Activated CD8-positive, alpha-beta memory T cell treated with anti-CD3 and anti-CD28 coated beads, Interleukin-2, amount 50 U/mL, for 48 hours (primary cell): ENCODE measurements around the gene BAIAP2.

Experiments
- DNase-seq: peaks from one replicate; pipeline ENCODE4 v3.0.0-alpha.2; 2020

The BAIAP2 gene

GRCh38 chr17:81163051-81163695, 128.2 kb downstream of the BAIAP2 start:
- no peak for DNase-seq

- DNase-seq: no peak
Measured at GRCh38 chr17:81163703-81164370, 128.9 kb downstream of the BAIAP2 start.

- DNase-seq: no peak
Measured at GRCh38 chr17:81164371-81165245, 129.7 kb downstream of the BAIAP2 start.

- DNase-seq: no peak
Measured at GRCh38 chr17:81165246-81166032, 130.5 kb downstream of the BAIAP2 start, which contains the start of gene PVALEF. Gene PVALEF (plus strand): TSS chr17:81165507. CDS start chr17:81181227, 15,720 bp downstream.

GRCh38 chr17:81166033-81166492, 131.1 kb downstream of the BAIAP2 start, which contains the start of gene AATK:
Gene AATK (minus strand): TSS chr17:81166221. CDS start chr17:81165992, 229 bp downstream.
- no peak for DNase-seq
